Activated T-helper 17 cell treated with anti-CD3 and anti-CD28 coated beads, Interleukin-2, amount 50 U/mL, for 72 hours (primary cell): Measurements from ENCODE around the gene HOXD4. TPM values are rescaled to one million over a fixed set of nuclear protein-coding genes. Genes with fewer than 3 reads are reported as not detected.
A peak's percentile ranks its signal among the peaks of the same experiment; 100 is the strongest.

Experiments used
- ATAC-seq: fragments of 150-1000 bp; cut with Tn5 transposase; replicated peaks from 2 replicates; pipeline ENCODE4 v1.10.0; 2021; ENCODE audit warnings: mild to moderate bottlenecking, moderate library complexity
- H3K27ac Mint-ChIP-seq: one replicate; pipeline ENCODE4 v1.8.0; 2022; ENCODE audit warnings: mixed read lengths
- H3K27me3 Mint-ChIP-seq: one replicate; pipeline ENCODE4 v1.8.0; 2022; ENCODE audit warnings: mixed read lengths
- H3K36me3 Mint-ChIP-seq: one replicate; pipeline ENCODE4 v1.8.0; 2022; ENCODE audit warnings: low read depth, mild to moderate bottlenecking, mixed read lengths
- H3K4me1 Mint-ChIP-seq: one replicate; pipeline ENCODE4 v1.8.0; 2022; ENCODE audit warnings: mixed read lengths
- H3K4me3 Mint-ChIP-seq: one replicate; pipeline ENCODE4 v1.8.0; 2022; ENCODE audit warnings: mild to moderate bottlenecking, mixed read lengths
- H3K9me3 Mint-ChIP-seq: one replicate; pipeline ENCODE4 v1.8.0; 2022; ENCODE audit warnings: mixed read lengths
- total RNA-seq, 2 donors: library from RNA; stranded (reverse); gene quantifications; one replicate each; pipeline ENCODE4 v1.2.3, GENCODE V29; 2022

Gene HOXD4
- total RNA-seq, 2 donors from 2014 or later = not detected

GRCh38 chr2:176129813-176130146 lies 21.6 kb upstream of the HOXD4 start:
- peaks cover 4% of the 10 kb centered on the region for H3K4me1 Mint-ChIP-seq
- no peak for ATAC-seq
- peaks cover 74% of the 10 kb centered on the region for H3K27me3 Mint-ChIP-seq
- H3K4me3 Mint-ChIP-seq = no peak overlapping the region
- H3K9me3 Mint-ChIP-seq = no peaks in the 10 kb centered on the region
- H3K27ac Mint-ChIP-seq = no peak overlapping the region
- peaks cover 23% of the 10 kb centered on the region for H3K36me3 Mint-ChIP-seq

GRCh38 chr2:176130147-176130956 lies 21.0 kb upstream of the HOXD4 start:
- H3K4me1 Mint-ChIP-seq = peaks cover 4% of the 10 kb centered on the region
- H3K9me3 Mint-ChIP-seq = no peaks in the 10 kb centered on the region
- no peak for ATAC-seq
- H3K36me3 Mint-ChIP-seq = peaks cover 23% of the 10 kb centered on the region
- peak overlapping the region; percentile 75 for H3K4me3 Mint-ChIP-seq
- H3K27ac Mint-ChIP-seq = no peak overlapping the region
- peaks cover 76% of the 10 kb centered on the region for H3K27me3 Mint-ChIP-seq

GRCh38 chr2:176130957-176131847 lies 20.1 kb upstream of the HOXD4 start:
- H3K27me3 Mint-ChIP-seq = peaks cover 76% of the 10 kb centered on the region
- peak overlapping the region; percentile 75 for H3K4me3 Mint-ChIP-seq
- H3K9me3 Mint-ChIP-seq = no peaks in the 10 kb centered on the region
- H3K4me1 Mint-ChIP-seq = peaks cover 4% of the 10 kb centered on the region
- no peak overlapping the region for H3K27ac Mint-ChIP-seq
- no peak for ATAC-seq
- peaks cover 29% of the 10 kb centered on the region for H3K36me3 Mint-ChIP-seq

- no peaks in the 10 kb centered on the region for H3K9me3 Mint-ChIP-seq
- no peak for ATAC-seq
- no peak overlapping the region for H3K27ac Mint-ChIP-seq
- peaks cover 75% of the 10 kb centered on the region for H3K27me3 Mint-ChIP-seq
- H3K36me3 Mint-ChIP-seq = peaks cover 29% of the 10 kb centered on the region
- peak overlapping the region; percentile 75 for H3K4me3 Mint-ChIP-seq
- H3K4me1 Mint-ChIP-seq = peaks cover 4% of the 10 kb centered on the region
Observed at GRCh38 chr2:176131848-176132158, 19.5 kb upstream of the HOXD4 start.

GRCh38 chr2:176132205-176133171 lies 18.9 kb upstream of the HOXD4 start:
- no peak for ATAC-seq
- Mint-ChIP-seq H3K4me3 (peak overlapping the region; percentile 75), H3K4me1 (peaks cover 4% of the 10 kb centered on the region), H3K27me3 (peaks cover 74% of the 10 kb centered on the region), H3K9me3 (no peaks in the 10 kb centered on the region), H3K36me3 (peaks cover 29% of the 10 kb centered on the region), H3K27ac (no peak overlapping the region)

- Mint-ChIP-seq H3K27ac (no peak overlapping the region), H3K4me3 (no peak overlapping the region), H3K27me3 (peaks cover 74% of the 10 kb centered on the region), H3K4me1 (peaks cover 4% of the 10 kb centered on the region), H3K36me3 (peaks cover 26% of the 10 kb centered on the region), H3K9me3 (peaks cover 2% of the 10 kb centered on the region)
- ATAC-seq = no peak
Observed at GRCh38 chr2:176133389-176133788, 18.0 kb upstream of the HOXD4 start.

- Mint-ChIP-seq H3K4me1 (peaks cover 4% of the 10 kb centered on the region), H3K4me3 (no peak overlapping the region), H3K27ac (no peak overlapping the region), H3K27me3 (peaks cover 74% of the 10 kb centered on the region), H3K36me3 (peaks cover 30% of the 10 kb centered on the region), H3K9me3 (peaks cover 4% of the 10 kb centered on the region)
- ATAC-seq = no peak
Observed at GRCh38 chr2:176134035-176134434, 17.3 kb upstream of the HOXD4 start.

GRCh38 chr2:176135035-176135440 lies 16.3 kb upstream of the HOXD4 start:
- ATAC-seq = no peak
- peaks cover 34% of the 10 kb centered on the region for H3K36me3 Mint-ChIP-seq
- no peak overlapping the region for H3K27ac Mint-ChIP-seq
- H3K4me1 Mint-ChIP-seq = peaks cover 4% of the 10 kb centered on the region
- H3K9me3 Mint-ChIP-seq = peaks cover 4% of the 10 kb centered on the region
- H3K27me3 Mint-ChIP-seq = peaks cover 81% of the 10 kb centered on the region
- H3K4me3 Mint-ChIP-seq = peak overlapping the region; percentile 40

- H3K9me3 Mint-ChIP-seq = peaks cover 4% of the 10 kb centered on the region
Observed at GRCh38 chr2:176136374-176137251, 14.7 kb upstream of the HOXD4 start.

GRCh38 chr2:176137252-176137580 lies 14.1 kb upstream of the HOXD4 start:
- no peak for ATAC-seq
- Mint-ChIP-seq H3K4me1 (peaks cover 4% of the 10 kb centered on the region), H3K4me3 (no peak overlapping the region), H3K27ac (no peak overlapping the region), H3K9me3 (peaks cover 4% of the 10 kb centered on the region), H3K27me3 (peaks cover 80% of the 10 kb centered on the region), H3K36me3 (peaks cover 23% of the 10 kb centered on the region)

More at GRCh38 chr2:176136374-176137251, 14.7 kb upstream of the HOXD4 start:
- Mint-ChIP-seq H3K27ac (no peak overlapping the region), H3K36me3 (peaks cover 25% of the 10 kb centered on the region), H3K4me1 (peaks cover 4% of the 10 kb centered on the region), H3K27me3 (peaks cover 80% of the 10 kb centered on the region), H3K4me3 (no peak overlapping the region)
- ATAC-seq = no peak

- H3K27me3 Mint-ChIP-seq = peaks cover 77% of the 10 kb centered on the region
- ATAC-seq = no peak
- H3K9me3 Mint-ChIP-seq = peaks cover 4% of the 10 kb centered on the region
- peaks cover 19% of the 10 kb centered on the region for H3K36me3 Mint-ChIP-seq
- H3K4me1 Mint-ChIP-seq = no peaks in the 10 kb centered on the region
- H3K4me3 Mint-ChIP-seq = no peak overlapping the region
- no peak overlapping the region for H3K27ac Mint-ChIP-seq
Observed at GRCh38 chr2:176137906-176138305, 13.4 kb upstream of the HOXD4 start.

- ATAC-seq = no peak
- peaks cover 4% of the 10 kb centered on the region for H3K9me3 Mint-ChIP-seq
- peaks cover 19% of the 10 kb centered on the region for H3K36me3 Mint-ChIP-seq
- H3K27me3 Mint-ChIP-seq = peaks cover 78% of the 10 kb centered on the region
- H3K4me1 Mint-ChIP-seq = no peaks in the 10 kb centered on the region
- peak overlapping the region; percentile 10 for H3K4me3 Mint-ChIP-seq
- no peak overlapping the region for H3K27ac Mint-ChIP-seq
Observed at GRCh38 chr2:176138526-176138922, 12.8 kb upstream of the HOXD4 start.

GRCh38 chr2:176138923-176139660 lies 12.3 kb upstream of the HOXD4 start:
- peaks cover 19% of the 10 kb centered on the region for H3K36me3 Mint-ChIP-seq
- peaks cover 78% of the 10 kb centered on the region for H3K27me3 Mint-ChIP-seq
- H3K9me3 Mint-ChIP-seq = peaks cover 4% of the 10 kb centered on the region
- no peak overlapping the region for H3K27ac Mint-ChIP-seq
- peak overlapping the region; percentile 10 for H3K4me3 Mint-ChIP-seq
- ATAC-seq = no peak
- H3K4me1 Mint-ChIP-seq = no peaks in the 10 kb centered on the region
